ENCODE data around the gene SMG9. TPM values are rescaled to one million over a fixed set of nuclear protein-coding genes. Genes with fewer than 3 reads are reported as not detected.
A peak's percentile ranks its signal among the peaks of the same experiment; 100 is the strongest.

SMG9 gene
- total RNA-seq, 1 donor from 2014 or later, result 35.0 TPM

- no peak for TF ChIP-seq EZH2 (IDR thresholded peaks at IDR 0.05; ENCODE audit: insufficient read depth, low read length)
- peaks cover 3% of the 10 kb centered on the region for H3K36me3 Mint-ChIP-seq (ENCODE audit: low read depth, unreplicated experiment)
Measured at GRCh38 chr19:43705729-43706128, 49.0 kb downstream of the SMG9 start.

GRCh38 chr19:43704002-43704705 lies 50.6 kb downstream of the SMG9 start:
- Histone ChIP-seq H3K4me1 (ENCODE audit: insufficient read depth, low read length) (peaks cover 18% of the 10 kb centered on the region), H3K79me2 (ENCODE audit: insufficient read depth, low read length) (no peaks in the 10 kb centered on the region), H3K4me3 (ENCODE audit: insufficient read depth, low read depth, low read length) (no peak overlapping the region), H3K27ac (ENCODE audit: low read depth, low read length) (no peak overlapping the region), H2AFZ (ENCODE audit: low read depth, low read length) (no peak overlapping the region), H3K27me3 (ENCODE audit: insufficient read depth, low read length) (peaks cover 1% of the 10 kb centered on the region), H3K4me2 (ENCODE audit: low read length) (no peak overlapping the region), H3K9me3 (ENCODE audit: insufficient read depth, low read depth, low read length) (peaks cover 5% of the 10 kb centered on the region), H4K20me1 (ENCODE audit: insufficient read depth, low read length) (no peaks in the 10 kb centered on the region), H3K9ac (ENCODE audit: low read length) (no peak overlapping the region), H3K36me3 (ENCODE audit: insufficient read depth, low read length) (no peaks in the 10 kb centered on the region)
- FAIRE-seq (no peak), DNase-seq (ENCODE audit: low read depth) (no peak)
- Mint-ChIP-seq H3K4me1 (ENCODE audit: low read depth, unreplicated experiment) (peaks cover 7% of the 10 kb centered on the region), H3K27me3 (ENCODE audit: low read depth, unreplicated experiment) (peaks cover 28% of the 10 kb centered on the region), H3K9me3 (ENCODE audit: unreplicated experiment) (peaks cover 3% of the 10 kb centered on the region), H3K4me3 (ENCODE audit: unreplicated experiment) (no peak overlapping the region), H3K36me3 (ENCODE audit: low read depth, unreplicated experiment) (peaks cover 3% of the 10 kb centered on the region), H3K27ac (ENCODE audit: unreplicated experiment) (no peak overlapping the region)
- TF ChIP-seq EZH2 (IDR thresholded peaks at IDR 0.05; ENCODE audit: insufficient read depth, low read length) (no peak), CTCF (IDR thresholded peaks at IDR 0.05; ENCODE audit: insufficient read depth, low read depth, low read length) (no peak)

More at GRCh38 chr19:43705729-43706128, 49.0 kb downstream of the SMG9 start:
- no peak for FAIRE-seq
- peaks cover 7% of the 10 kb centered on the region for H3K9me3 ChIP-seq (ENCODE audit: insufficient read depth, low read depth, low read length)
- H3K4me3 ChIP-seq (ENCODE audit: insufficient read depth, low read depth, low read length), result no peak overlapping the region
- Mint-ChIP-seq H3K9me3 (ENCODE audit: unreplicated experiment) (no peaks in the 10 kb centered on the region), H3K27me3 (ENCODE audit: low read depth, unreplicated experiment) (peaks cover 21% of the 10 kb centered on the region), H3K4me1 (ENCODE audit: low read depth, unreplicated experiment) (peaks cover 7% of the 10 kb centered on the region), H3K4me3 (ENCODE audit: unreplicated experiment) (no peak overlapping the region), H3K27ac (ENCODE audit: unreplicated experiment) (no peak overlapping the region)
- no peaks in the 10 kb centered on the region for H3K36me3 ChIP-seq (ENCODE audit: insufficient read depth, low read length)
- H3K27me3 ChIP-seq (ENCODE audit: insufficient read depth, low read length), result no peaks in the 10 kb centered on the region
- no peak overlapping the region for H3K27ac ChIP-seq (ENCODE audit: low read depth, low read length)
- no peaks in the 10 kb centered on the region for H4K20me1 ChIP-seq (ENCODE audit: insufficient read depth, low read length)
- no peaks in the 10 kb centered on the region for H3K79me2 ChIP-seq (ENCODE audit: insufficient read depth, low read length)
- no peak overlapping the region for H3K9ac ChIP-seq (ENCODE audit: low read length)
- peaks cover 3% of the 10 kb centered on the region for H3K4me1 ChIP-seq (ENCODE audit: insufficient read depth, low read length)
- no peak overlapping the region for H2AFZ ChIP-seq (ENCODE audit: low read depth, low read length)
- no peak for DNase-seq (ENCODE audit: low read depth)
- H3K4me2 ChIP-seq (ENCODE audit: low read length), result no peak overlapping the region

GRCh38 chr19:43700395-43701000 lies 54.3 kb downstream of the SMG9 start:
- peak overlapping the region; percentile 34 for H3K27ac Mint-ChIP-seq (ENCODE audit: unreplicated experiment)
- TF ChIP-seq CTCF (IDR thresholded peaks at IDR 0.05; ENCODE audit: insufficient read depth, low read depth, low read length) (no peak), EZH2 (IDR thresholded peaks at IDR 0.05; ENCODE audit: insufficient read depth, low read length) (no peak)

More at GRCh38 chr19:43700395-43701000, 54.3 kb downstream of the SMG9 start:
- no peak overlapping the region for H3K4me3 Mint-ChIP-seq (ENCODE audit: unreplicated experiment)
- no peak for FAIRE-seq
- peaks cover 7% of the 10 kb centered on the region for H3K4me1 Mint-ChIP-seq (ENCODE audit: low read depth, unreplicated experiment)
- Histone ChIP-seq H3K4me3 (ENCODE audit: insufficient read depth, low read depth, low read length) (peak overlapping the region; percentile 12), H2AFZ (ENCODE audit: low read depth, low read length) (peak overlapping the region; percentile 89), H3K9ac (ENCODE audit: low read length) (peak overlapping the region; percentile 76), H3K9me3 (ENCODE audit: insufficient read depth, low read depth, low read length) (peaks cover 7% of the 10 kb centered on the region), H3K4me1 (ENCODE audit: insufficient read depth, low read length) (peaks cover 19% of the 10 kb centered on the region), H4K20me1 (ENCODE audit: insufficient read depth, low read length) (no peaks in the 10 kb centered on the region), H3K79me2 (ENCODE audit: insufficient read depth, low read length) (no peaks in the 10 kb centered on the region), H3K36me3 (ENCODE audit: insufficient read depth, low read length) (no peaks in the 10 kb centered on the region), H3K27me3 (ENCODE audit: insufficient read depth, low read length) (peaks cover 3% of the 10 kb centered on the region), H3K27ac (ENCODE audit: low read depth, low read length) (peak overlapping the region; percentile 87), H3K4me2 (ENCODE audit: low read length) (peak overlapping the region; percentile 79)
- peaks cover 36% of the 10 kb centered on the region for H3K27me3 Mint-ChIP-seq (ENCODE audit: low read depth, unreplicated experiment)
- DNase-seq (ENCODE audit: low read depth), result peak; percentile 79
- H3K36me3 Mint-ChIP-seq (ENCODE audit: low read depth, unreplicated experiment), result peaks cover under 1% of the 10 kb centered on the region
- H3K9me3 Mint-ChIP-seq (ENCODE audit: unreplicated experiment), result peaks cover 3% of the 10 kb centered on the region

Data from astrocyte (in vitro differentiated cells and primary cell).